K562 (cell line): Measurements from ENCODE around the gene SH3TC2. TPM values are rescaled to one million over a fixed set of nuclear protein-coding genes. Genes with fewer than 3 reads are reported as not detected.
A peak's percentile ranks its signal among the peaks of the same experiment; 100 is the strongest.

Experiments
- ARHGAP35 ChIP-seq: fragments of 450-650 bp; IDR thresholded peaks from 2 replicates; pipeline ENCODE4 v1.6.1; 2018; ENCODE audit not compliant: partially characterized antibody
- CCNT2 ChIP-seq: IDR thresholded peaks from 2 replicates; pipeline ENCODE4 v1.6.1; 2011; ENCODE audit warnings: borderline replicate concordance, low read depth, mild to moderate bottlenecking, moderate library complexity, mixed read lengths, low read length; ENCODE audit not compliant: insufficient read length; ENCODE audit errors: extremely low read depth
- CUX1 ChIP-seq: fragments of 200-800 bp; sonication (Bioruptor generic); IDR thresholded peaks from 2 replicates; pipeline ENCODE4 v1.6.1; 2016; ENCODE audit warnings: missing genetic modification characterization, missing compliant biosample characterization
- FOXJ3 ChIP-seq: sonication (generic); formaldehyde crosslinking; IDR thresholded peaks from 2 replicates; pipeline ENCODE4 v1.4.0; 2020; ENCODE audit warnings: mild to moderate bottlenecking, missing genetic modification reagents
- HNRNPLL ChIP-seq: fragments of 200-400 bp; formaldehyde crosslinking; IDR thresholded peaks from 2 replicates; pipeline ENCODE4 v1.6.1; 2017; ENCODE audit warnings: low read length, low read depth, mild to moderate bottlenecking; ENCODE audit not compliant: poor library complexity, severe bottlenecking
- LARP7 ChIP-seq: fragments of 450-650 bp; IDR thresholded peaks from 2 replicates; pipeline ENCODE4 v1.6.1; 2016
- MEF2D ChIP-seq: conservative IDR thresholded peaks from 2 replicates; pipeline ENCODE4 v1.6.1; 2016; ENCODE audit warnings: low read depth, missing genetic modification characterization, missing compliant biosample characterization
- NCOR1 ChIP-seq: fragments of 450-650 bp; IDR thresholded peaks from 2 replicates; pipeline ENCODE4 v1.6.1; 2016; ENCODE audit warnings: mild to moderate bottlenecking, moderate library complexity
- PCBP2 ChIP-seq: fragments of 200-400 bp; formaldehyde crosslinking; IDR thresholded peaks from 2 replicates; pipeline ENCODE4 v1.6.1; 2018; ENCODE audit warnings: low read length, low read depth, mild to moderate bottlenecking, moderate library complexity; ENCODE audit not compliant: poor library complexity, severe bottlenecking
- POLR2AphosphoS5 ChIP-seq: IDR thresholded peaks from 2 replicates; pipeline ENCODE4 v1.6.1; 2011; ENCODE audit warnings: mild to moderate bottlenecking, low read depth, low read length, moderate library complexity; ENCODE audit not compliant: control insufficient read depth, insufficient read depth
- SMARCC2 ChIP-seq: fragments of 450-650 bp; IDR thresholded peaks from 2 replicates; pipeline ENCODE4 v1.6.1; 2017; ENCODE audit warnings: antibody characterized with exemption, moderate library complexity, mild to moderate bottlenecking, low read depth
- SMARCE1 ChIP-seq: fragments of 450-650 bp; IDR thresholded peaks from 2 replicates; pipeline ENCODE4 v1.7.1; 2016; ENCODE audit warnings: mild to moderate bottlenecking
- SOX6 ChIP-seq: fragments of 450-650 bp; IDR thresholded peaks from 2 replicates; pipeline ENCODE4 v1.6.1; 2014; ENCODE audit warnings: mild to moderate bottlenecking
- STAT6 ChIP-seq: sonication (generic); formaldehyde crosslinking; IDR thresholded peaks from 2 replicates; pipeline ENCODE4 v1.8.1; 2023; ENCODE audit warnings: mild to moderate bottlenecking, missing genetic modification reagents
- TFAM ChIP-seq: fragments of 250-450 bp; sonication (Bioruptor Pico); conservative IDR thresholded peaks from 2 replicates; pipeline ENCODE4 v1.5.0; 2021; ENCODE audit warnings: mild to moderate bottlenecking, moderate library complexity
- THAP12 ChIP-seq: fragments of 250-450 bp; sonication (Bioruptor Pico); IDR thresholded peaks from 2 replicates; pipeline ENCODE4 v1.9.0; 2021; ENCODE audit warnings: mild to moderate bottlenecking, inconsistent platforms
- ZNF12 ChIP-seq: sonication (generic); formaldehyde crosslinking; IDR thresholded peaks from 2 replicates; pipeline ENCODE4 v1.4.0; 2020; ENCODE audit warnings: mild to moderate bottlenecking, missing genetic modification reagents
- ZNF316 ChIP-seq: fragments of 450-650 bp; IDR thresholded peaks from 2 replicates; pipeline ENCODE4 v1.6.1; 2016
- ZNF699 ChIP-seq: fragments of 250-450 bp; sonication (Bioruptor Pico); IDR thresholded peaks from 2 replicates; pipeline ENCODE4 v1.8.0; 2021; ENCODE audit warnings: mild to moderate bottlenecking, moderate library complexity; ENCODE audit not compliant: insufficient replicate concordance
- polyA plus RNA-seq, 8 experiments: library from polyadenylated mRNA; depleted of rRNA in 4 of 8; stranded (reverse) in 5 of 8; unstranded in 3 of 8; fragments of >200 nt; fragmentation: Nextera tagmentation in 2 of 8; fragmentation: Illumina TruSeq in 1 of 8; extraction: Ambion mirVana in 2 of 8; extraction: Trizol in 1 of 8; gene quantifications; 2 replicates each; pipeline versions ENCODE4 v1.2.1 to v1.2.3, GENCODE V29; 2011 to 2014; ENCODE audit warnings: inconsistent platforms in 1 of 8, missing spikeins in 1 of 8
- total RNA-seq, 7 experiments: library from RNA; depleted of rRNA in 6 of 7; stranded (reverse); fragments of >200 nt in 6 of 7; fragmentation: Illumina TruSeq in 2 of 7; extraction: Trizol in 2 of 7; gene quantifications; 2 replicates each; pipeline versions ENCODE4 v1.2.1 to v1.2.3, GENCODE V29; 2011 to 2021; ENCODE audit warnings: low replicate concordance in 1 of 7

The SH3TC2 gene
- total and polyA plus RNA-seq, 9 of the 15 experiments (the other 6 are each of a cell fraction or from before 2014, with no cell fraction given): 0.03 to 0.80 (median 0.55) TPM; not detected in 1

GRCh38 chr5:149046196-149046829 lies 16.5 kb downstream of the SH3TC2 start (continued):
- peak; percentile 66 for TF ChIP-seq SOX6
- no peak for TF ChIP-seq TFAM (CRISPR knock-in tag)
- TF ChIP-seq HNRNPLL: no peak
- TF ChIP-seq POLR2AphosphoS5: peak; percentile 57; the same call in 1 of the 2 replicates
- no peak for TF ChIP-seq ZNF316
- no peak for TF ChIP-seq PCBP2
- TF ChIP-seq ZNF699 (CRISPR knock-in tag): no peak
- no peak for TF ChIP-seq CUX1
- no peak for TF ChIP-seq STAT6 (CRISPR knock-in tag)
- TF ChIP-seq CCNT2: peak; percentile 66
- TF ChIP-seq ZNF12 (CRISPR knock-in tag): no peak
- TF ChIP-seq SMARCC2: peak; percentile 74
- TF ChIP-seq SMARCE1: peak; percentile 89
- TF ChIP-seq FOXJ3: no peak
- peak; percentile 54; the same call in 1 of the 2 replicates for TF ChIP-seq MEF2D (tag)
- peak; percentile 51 for TF ChIP-seq NCOR1
- no peak for TF ChIP-seq ARHGAP35
- no peak for TF ChIP-seq THAP12
- TF ChIP-seq LARP7: no peak
